Panc1 (cell line): ENCODE measurements around the gene APMAP. TPM values are rescaled to one million over a fixed set of nuclear protein-coding genes. Genes with fewer than 3 reads are reported as not detected.

Experiments
- ATAC-seq: fragments of 200-7000 bp; cut with Tn5 transposase; 2 replicates; pipeline ENCODE4 v1.9.1; 2020; ENCODE audit warnings: mild to moderate bottlenecking, moderate library complexity
- BruUV-seq: library from RNA; stranded (reverse); fragments of 400-500 nt; replicated peaks from 2 replicates; lab custom pipeline; 2021; lab: Mats Ljungman, UMichigan
- CTCF ChIA-PET: fragments of 300-600 bp; sonication (Branson Sonifier 250); formaldehyde crosslinking; loops from one replicate; lab custom pipeline; 2022; ENCODE audit warnings: antibody characterized with exemption; lab: Charles Lee
- POLR2A ChIA-PET: fragments of 300-600 bp; sonication (Branson Sonifier 250); formaldehyde crosslinking; loops from one replicate; lab custom pipeline; 2022; ENCODE audit warnings: antibody characterized with exemption; lab: Charles Lee
- DNase-seq: peaks from one replicate; pipeline ENCODE4 v3.0.0-alpha.2; 2010; ENCODE audit warnings: low read depth, low spot score
- H3K27ac ChIP-seq: 2 replicates; pipeline ENCODE4 v1.5.1; 2011; ENCODE audit warnings: mild to moderate bottlenecking, low read length, inconsistent platforms
- H3K27me3 ChIP-seq: fragments of 200-500 bp; sonication (Bioruptor generic); 2 replicates; pipeline ENCODE4 v1.6.0; 2014; ENCODE audit warnings: low read length, inconsistent platforms; ENCODE audit not compliant: control insufficient read depth, insufficient read depth
- H3K36me3 ChIP-seq: fragments of 200-500 bp; sonication (Bioruptor generic); 2 replicates; pipeline ENCODE4 v1.5.1; 2014; ENCODE audit warnings: inconsistent platforms, mild to moderate bottlenecking, low read length, moderate library complexity; ENCODE audit not compliant: control insufficient read depth, insufficient read depth
- H3K4me1 ChIP-seq: 2 replicates; pipeline ENCODE4 v1.5.1; 2011; ENCODE audit warnings: inconsistent platforms, mild to moderate bottlenecking, low read length, moderate library complexity; ENCODE audit not compliant: control insufficient read depth, insufficient read depth
- H3K4me3 ChIP-seq, 2 experiments: 2 replicates each; pipeline ENCODE4 v1.5.1; 2011 to 2012; ENCODE audit warnings: low read depth in 2 of 2, low read length in 2 of 2, mild to moderate bottlenecking in 2 of 2, inconsistent platforms in 1 of 2, moderate library complexity in 1 of 2
- H3K9me3 ChIP-seq: fragments of 200-500 bp; sonication (Bioruptor generic); 2 replicates; pipeline ENCODE4 v1.5.1; 2014; ENCODE audit warnings: low read depth, mild to moderate bottlenecking, inconsistent platforms, low read length, moderate library complexity; ENCODE audit not compliant: control insufficient read depth, insufficient read depth
- CTCF ChIP-seq: fragments of 450-650 bp; IDR thresholded peaks from 2 replicates; pipeline ENCODE4 v1.5.1; 2017; ENCODE audit warnings: mild to moderate bottlenecking
- POLR2AphosphoS5 ChIP-seq: IDR thresholded peaks from 2 replicates; pipeline ENCODE4 v1.6.1; 2012; ENCODE audit warnings: mild to moderate bottlenecking, low read depth, low read length, moderate library complexity
- REST ChIP-seq, 2 experiments: IDR thresholded peaks; 2 replicates each; pipeline ENCODE4 v1.6.1; 2011 to 2012; ENCODE audit warnings: low read depth in 2 of 2, control low read depth in 1 of 2, low read length in 1 of 2, mild to moderate bottlenecking in 1 of 2, moderate library complexity in 1 of 2; ENCODE audit not compliant: insufficient read depth in 1 of 2
- SIN3A ChIP-seq: IDR thresholded peaks from 2 replicates; pipeline ENCODE4 v1.6.1; 2012; ENCODE audit warnings: low read depth, mild to moderate bottlenecking, low read length, moderate library complexity, borderline replicate concordance; ENCODE audit not compliant: insufficient read depth
- TCF7L2 ChIP-seq: IDR thresholded peaks from 2 replicates; pipeline ENCODE4 v1.6.1; 2011; ENCODE audit warnings: mild to moderate bottlenecking, low read depth, low read length, inconsistent platforms
- in situ Hi-C: cut with HindIII; loops from 2 replicates; pipeline ENCODE4 v1.10.0; 2016; ENCODE audit warnings: low sequenced_read_pairs, low pct_unique_long_range_greater_than_20kb
- intact Hi-C: fragments of 100-400 bp; cut with micrococcal nuclease; formaldehyde crosslinking; loops from one replicate; pipeline ENCODE4 v1.10.0; 2022; ENCODE audit not compliant: unreplicated experiment
- total RNA-seq: library from RNA; stranded (reverse); gene quantifications from one replicate; pipeline ENCODE4 v1.2.1, GENCODE V29; 2021; ENCODE audit not compliant: unreplicated experiment

Gene APMAP
- total RNA-seq, 1 experiment from 2014 or later, result 165 TPM

GRCh38 chr20:25009218-25010145 lies 16.9 kb upstream of the APMAP start:
- Histone ChIP-seq H3K27me3 (no peaks in the 10 kb centered on the region), H3K4me1 (no peaks in the 10 kb centered on the region), H3K36me3 (no peaks in the 10 kb centered on the region), H3K4me3 (no peak overlapping the region), H3K9me3 (no peaks in the 10 kb centered on the region), H3K27ac (no peak overlapping the region)
- intact Hi-C loops (no loop called here), in situ Hi-C loops (no loop called here)
- ChIA-PET POLR2A (no interaction called here), CTCF (no interaction called here)
- DNase-seq (no peak), ATAC-seq (no peak)
- TF ChIP-seq REST (IDR thresholded peaks at IDR 0.05; ENCODE audit: insufficient read depth in 1 of 2, low read depth in 2 of 2, low read length in 1 of 2) (no peak), SIN3A (no peak), CTCF (no peak), POLR2AphosphoS5 (no peak)
- BruUV-seq, result TSS peak; percentile 31

- CTCF ChIA-PET, result no interaction called here
- Histone ChIP-seq H3K9me3 (no peaks in the 10 kb centered on the region), H3K36me3 (no peaks in the 10 kb centered on the region), H3K4me1 (no peaks in the 10 kb centered on the region), H3K4me3 (no peak overlapping the region), H3K27ac (no peak overlapping the region), H3K27me3 (no peaks in the 10 kb centered on the region)
- intact Hi-C loops, result no loop called here
- BruUV-seq, result no TSS peak
- ATAC-seq, result no peak
- in situ Hi-C loops, result no loop called here
- TF ChIP-seq POLR2AphosphoS5, result no peak
- no peak for TF ChIP-seq CTCF
- TF ChIP-seq SIN3A, result no peak
- no peak for TF ChIP-seq TCF7L2
- POLR2A ChIA-PET, result no interaction called here
- no peak for DNase-seq
Measured at GRCh38 chr20:25008388-25009217, 16.1 kb upstream of the APMAP start.
